ENCODE data around the gene COPZ1. TPM values are rescaled to one million over a fixed set of nuclear protein-coding genes. Genes with fewer than 3 reads are reported as not detected.
"Not testable (repeated sequence)": the region's sequence is repeated elsewhere in the genome, so short reads cannot be mapped to it uniquely, and the experiment has no call there.

The COPZ1 gene
- total RNA-seq, 1 donor from 2014 or later: 173 TPM

DNA sequence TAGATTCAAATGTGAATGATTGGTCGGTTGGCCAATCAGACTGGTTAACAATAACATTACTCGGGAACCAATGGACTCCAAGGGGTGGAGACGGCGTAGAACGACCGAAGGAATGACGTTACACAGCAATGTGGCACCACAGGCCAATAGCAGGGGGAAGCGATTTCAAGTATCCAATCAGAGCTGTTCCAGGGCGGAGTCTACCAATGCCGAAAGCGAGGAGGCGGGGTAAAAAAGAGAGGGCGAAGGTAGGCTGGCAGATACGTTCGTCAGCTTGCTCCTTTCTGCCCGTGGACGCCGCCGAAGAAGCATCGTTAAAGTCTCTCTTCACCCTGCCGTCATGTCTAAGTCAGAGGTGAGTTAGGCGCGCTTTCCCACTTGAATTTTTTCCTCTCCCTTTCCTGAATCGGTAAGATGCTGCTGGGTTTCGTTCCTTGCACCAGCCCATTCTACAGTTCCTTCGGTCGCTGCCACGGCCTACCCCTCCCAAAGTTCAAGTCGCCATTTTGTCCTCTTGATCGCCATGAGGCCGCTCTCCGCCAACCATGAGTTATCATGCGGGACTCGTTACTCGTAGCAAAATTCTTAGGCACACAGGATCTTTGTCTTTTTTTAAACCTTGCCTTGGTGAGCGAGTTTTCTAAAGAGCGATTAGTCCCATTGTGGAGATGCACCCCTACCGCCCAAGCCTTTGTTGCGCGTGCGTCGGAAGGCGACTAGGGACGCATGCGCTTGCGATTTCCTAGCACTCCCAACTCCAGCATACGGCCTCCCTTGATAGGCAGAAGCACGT is 44.3 kb upstream of the COPZ1 start, which contains the start of gene HNRNPA1:
HNRNPA1 (plus strand) TSS at position 259 of the 793 bp plus-strand sequence; CDS start at position 341, 82 bp downstream.
- H3K27ac Mint-ChIP-seq: no peak within 1 kb of the TSS
- peaks cover 37% of the 10 kb centered on the region for H3K36me3 Mint-ChIP-seq (ENCODE audit: insufficient read depth)
- no peaks in the 10 kb centered on the region for H3K27me3 Mint-ChIP-seq
- peaks cover 55% of the 10 kb centered on the region for H3K4me1 Mint-ChIP-seq (ENCODE audit: low read depth)
- no peaks in the 10 kb centered on the region for H3K9me3 Mint-ChIP-seq (ENCODE audit: low read depth)
- DNase-seq (ENCODE audit: low spot score, unreplicated experiment): peak; percentile 90
- H3K4me3 Mint-ChIP-seq (ENCODE audit: low read depth): no peak within 1 kb of the TSS
- TF ChIP-seq, protein P1, sequence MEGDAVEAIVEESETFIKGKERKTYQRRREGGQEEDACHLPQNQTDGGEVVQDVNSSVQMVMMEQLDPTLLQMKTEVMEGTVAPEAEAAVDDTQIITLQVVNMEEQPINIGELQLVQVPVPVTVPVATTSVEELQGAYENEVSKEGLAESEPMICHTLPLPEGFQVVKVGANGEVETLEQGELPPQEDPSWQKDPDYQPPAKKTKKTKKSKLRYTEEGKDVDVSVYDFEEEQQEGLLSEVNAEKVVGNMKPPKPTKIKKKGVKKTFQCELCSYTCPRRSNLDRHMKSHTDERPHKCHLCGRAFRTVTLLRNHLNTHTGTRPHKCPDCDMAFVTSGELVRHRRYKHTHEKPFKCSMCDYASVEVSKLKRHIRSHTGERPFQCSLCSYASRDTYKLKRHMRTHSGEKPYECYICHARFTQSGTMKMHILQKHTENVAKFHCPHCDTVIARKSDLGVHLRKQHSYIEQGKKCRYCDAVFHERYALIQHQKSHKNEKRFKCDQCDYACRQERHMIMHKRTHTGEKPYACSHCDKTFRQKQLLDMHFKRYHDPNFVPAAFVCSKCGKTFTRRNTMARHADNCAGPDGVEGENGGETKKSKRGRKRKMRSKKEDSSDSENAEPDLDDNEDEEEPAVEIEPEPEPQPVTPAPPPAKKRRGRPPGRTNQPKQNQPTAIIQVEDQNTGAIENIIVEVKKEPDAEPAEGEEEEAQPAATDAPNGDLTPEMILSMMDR (IDR thresholded peaks at IDR 0.05; ENCODE audit: unreplicated experiment): no peak

DNA sequence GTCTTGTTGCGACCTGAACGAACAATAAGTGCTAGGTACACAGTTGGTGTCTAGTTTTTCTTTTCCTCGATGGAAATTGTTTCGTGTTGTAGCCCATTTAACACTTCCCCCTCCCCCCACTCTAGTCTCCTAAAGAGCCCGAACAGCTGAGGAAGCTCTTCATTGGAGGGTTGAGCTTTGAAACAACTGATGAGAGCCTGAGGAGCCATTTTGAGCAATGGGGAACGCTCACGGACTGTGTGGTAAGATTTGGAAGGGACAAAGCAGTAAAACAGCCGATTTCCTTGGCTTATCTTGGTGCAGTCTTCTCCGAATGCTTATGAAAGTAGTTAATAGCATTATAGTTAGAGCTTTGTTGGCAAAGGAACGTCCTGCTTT is 43.7 kb upstream of the COPZ1 start:
- H3K4me3 Mint-ChIP-seq (ENCODE audit: low read depth); H3K9me3 Mint-ChIP-seq (ENCODE audit: low read depth); DNase-seq (ENCODE audit: low spot score, unreplicated experiment); H3K27ac Mint-ChIP-seq; H3K27me3 Mint-ChIP-seq: not testable (repeated sequence)
- peaks cover 40% of the 10 kb centered on the region for H3K36me3 Mint-ChIP-seq (ENCODE audit: insufficient read depth)
- peaks cover 60% of the 10 kb centered on the region for H3K4me1 Mint-ChIP-seq (ENCODE audit: low read depth)

DNA sequence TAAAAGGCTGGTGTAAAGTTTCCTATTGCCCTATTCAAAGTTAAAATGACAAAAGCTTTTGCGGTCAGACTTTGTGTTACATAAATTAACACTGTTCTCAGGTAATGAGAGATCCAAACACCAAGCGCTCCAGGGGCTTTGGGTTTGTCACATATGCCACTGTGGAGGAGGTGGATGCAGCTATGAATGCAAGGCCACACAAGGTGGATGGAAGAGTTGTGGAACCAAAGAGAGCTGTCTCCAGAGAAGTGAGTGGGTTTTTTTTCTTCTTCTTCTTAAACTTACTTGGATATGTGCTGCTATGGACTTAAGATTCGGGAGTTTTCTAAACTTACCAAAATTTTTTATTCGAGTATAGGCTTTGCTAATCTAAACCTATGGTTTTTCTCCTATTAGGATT is 43.2 kb upstream of the COPZ1 start:
- DNase-seq (ENCODE audit: low spot score, unreplicated experiment); H3K9me3 Mint-ChIP-seq (ENCODE audit: low read depth); H3K4me3 Mint-ChIP-seq (ENCODE audit: low read depth); H3K27ac Mint-ChIP-seq; H3K27me3 Mint-ChIP-seq: not testable (repeated sequence)
- Mint-ChIP-seq H3K36me3 (ENCODE audit: insufficient read depth) (peaks cover 44% of the 10 kb centered on the region), H3K4me1 (ENCODE audit: low read depth) (peaks cover 63% of the 10 kb centered on the region)

DNA sequence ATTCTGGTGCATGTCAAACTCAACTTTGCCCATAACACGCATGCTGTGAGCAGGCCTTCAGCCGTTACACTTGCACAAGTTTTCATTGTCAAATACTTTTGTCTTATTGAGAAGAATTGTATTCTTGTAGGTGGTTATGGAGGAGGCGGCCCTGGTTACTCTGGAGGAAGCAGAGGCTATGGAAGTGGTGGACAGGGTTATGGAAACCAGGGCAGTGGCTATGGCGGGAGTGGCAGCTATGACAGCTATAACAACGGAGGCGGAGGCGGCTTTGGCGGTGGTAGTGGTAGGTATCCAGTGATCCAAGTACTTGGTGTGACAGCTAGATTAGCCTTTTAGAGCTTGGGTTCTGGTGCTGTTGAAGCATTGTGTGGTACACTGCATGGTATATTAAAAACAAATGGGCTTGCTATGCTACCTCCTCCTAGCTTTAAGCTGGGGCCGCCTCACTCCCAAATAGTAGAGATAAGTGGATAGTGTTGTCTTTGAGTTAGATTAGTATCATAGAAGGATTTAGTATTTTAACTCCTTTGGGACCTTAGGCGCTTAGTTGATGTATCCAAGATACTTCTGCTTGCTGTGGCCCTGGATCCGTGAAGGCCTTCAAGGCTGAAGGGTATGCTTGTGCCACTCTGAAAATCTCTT is 41.9 kb upstream of the COPZ1 start:
- no peak overlapping the region for H3K27ac Mint-ChIP-seq
- H3K9me3 Mint-ChIP-seq (ENCODE audit: low read depth): no peaks in the 10 kb centered on the region
- TF ChIP-seq, protein P1 (IDR thresholded peaks at IDR 0.05; ENCODE audit: unreplicated experiment): no peak
- H3K4me1 Mint-ChIP-seq (ENCODE audit: low read depth): peaks cover 65% of the 10 kb centered on the region
- no peaks in the 10 kb centered on the region for H3K27me3 Mint-ChIP-seq
- no peak overlapping the region for H3K4me3 Mint-ChIP-seq (ENCODE audit: low read depth)
- no peak for DNase-seq (ENCODE audit: low spot score, unreplicated experiment)
- peaks cover 49% of the 10 kb centered on the region for H3K36me3 Mint-ChIP-seq (ENCODE audit: insufficient read depth)

DNA sequence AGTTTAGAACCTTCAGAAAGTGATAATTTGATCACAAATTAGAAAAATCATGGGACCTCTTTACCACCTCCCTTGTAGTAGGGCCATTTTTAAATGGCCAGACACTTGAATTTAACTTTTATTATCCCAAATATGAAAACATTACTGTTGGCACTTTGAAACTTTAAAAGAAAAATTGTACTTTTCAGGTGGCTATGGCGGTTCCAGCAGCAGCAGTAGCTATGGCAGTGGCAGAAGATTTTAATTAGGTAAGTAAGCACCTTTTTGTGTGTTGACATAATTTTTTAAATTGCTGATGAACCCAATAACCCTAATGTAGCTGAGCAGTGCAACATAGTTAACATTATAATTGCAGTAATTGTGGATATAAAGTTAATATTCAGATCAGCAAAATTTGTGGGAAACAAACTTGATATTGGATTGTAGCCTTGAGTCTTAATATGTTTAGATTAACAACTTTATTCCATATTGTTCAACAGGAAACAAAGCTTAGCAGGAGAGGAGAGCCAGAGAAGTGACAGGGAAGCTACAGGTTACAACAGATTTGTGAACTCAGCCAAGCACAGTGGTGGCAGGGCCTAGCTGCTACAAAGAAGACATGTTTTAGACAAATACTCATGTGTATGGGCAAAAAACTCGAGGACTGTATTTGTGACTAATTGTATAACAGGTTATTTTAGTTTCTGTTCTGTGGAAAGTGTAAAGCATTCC is 40.7 kb upstream of the COPZ1 start:
- not testable (repeated sequence) for H3K4me3 Mint-ChIP-seq (ENCODE audit: low read depth); H3K27me3 Mint-ChIP-seq; H3K9me3 Mint-ChIP-seq (ENCODE audit: low read depth); DNase-seq (ENCODE audit: low spot score, unreplicated experiment)
- Mint-ChIP-seq H3K4me1 (ENCODE audit: low read depth) (peaks cover 57% of the 10 kb centered on the region), H3K36me3 (ENCODE audit: insufficient read depth) (peaks cover 49% of the 10 kb centered on the region), H3K27ac (peak overlapping the region; percentile 92)

DNA sequence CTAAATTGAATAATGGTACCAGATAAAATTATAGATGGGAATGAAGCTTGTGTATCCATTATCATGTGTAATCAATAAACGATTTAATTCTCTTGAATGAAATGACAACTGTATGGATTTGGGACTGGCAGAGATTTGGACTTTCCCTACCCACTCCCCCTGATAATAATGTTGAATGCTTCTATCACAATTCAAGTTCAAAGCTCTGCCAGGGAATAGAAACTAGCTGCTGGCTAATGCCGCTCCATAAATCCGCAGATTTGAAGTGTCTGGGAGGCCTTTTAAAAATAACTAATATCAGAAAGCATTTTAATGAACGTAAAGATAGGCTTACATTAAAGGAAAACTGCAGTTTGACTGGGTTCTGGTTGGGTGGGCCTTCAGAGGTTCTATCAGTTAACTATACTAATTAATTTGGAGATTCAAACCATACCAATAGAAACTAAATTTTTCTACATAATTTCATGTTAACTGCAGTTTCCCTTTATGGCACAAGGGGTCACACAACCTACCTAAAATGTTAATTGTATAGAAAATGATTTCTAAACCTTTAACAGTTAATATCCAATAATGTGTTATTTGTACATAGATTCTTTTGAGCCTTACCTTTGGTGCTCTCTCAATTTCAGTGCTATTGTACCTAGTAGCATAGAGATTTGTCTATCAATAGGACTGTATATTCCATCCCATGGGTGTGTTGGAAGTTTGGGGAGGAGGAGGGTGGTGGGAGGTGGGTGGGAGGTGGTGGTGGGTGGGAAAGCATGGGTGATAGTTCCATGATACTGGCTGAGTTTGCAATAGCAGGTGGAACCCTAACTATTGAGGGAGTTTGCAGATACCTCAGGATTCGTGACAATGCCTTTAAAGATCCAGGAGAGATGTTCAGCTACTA is 39.5 kb upstream of the COPZ1 start:
- DNase-seq (ENCODE audit: low spot score, unreplicated experiment): no peak
- no peak overlapping the region for H3K4me3 Mint-ChIP-seq (ENCODE audit: low read depth)
- peak overlapping the region; percentile 91 for H3K27ac Mint-ChIP-seq
- H3K9me3 Mint-ChIP-seq (ENCODE audit: low read depth): no peaks in the 10 kb centered on the region
- peaks cover 50% of the 10 kb centered on the region for H3K36me3 Mint-ChIP-seq (ENCODE audit: insufficient read depth)
- TF ChIP-seq, protein P1 (IDR thresholded peaks at IDR 0.05; ENCODE audit: unreplicated experiment): peak; percentile 58
- no peaks in the 10 kb centered on the region for H3K27me3 Mint-ChIP-seq
- peaks cover 57% of the 10 kb centered on the region for H3K4me1 Mint-ChIP-seq (ENCODE audit: low read depth)

Data from progenitor cell of endocrine pancreas (in vitro differentiated cells).